ENCODE measurements around the gene TPCN1. TPM values are rescaled to one million over a fixed set of nuclear protein-coding genes. Genes with fewer than 3 reads are reported as not detected.

The TPCN1 gene
- total and polyA plus RNA-seq, 2 of the 13 experiments (the other 11 are each of a cell fraction or from before 2014, with no cell fraction given), result 8.0 to 26.8 TPM

DNA sequence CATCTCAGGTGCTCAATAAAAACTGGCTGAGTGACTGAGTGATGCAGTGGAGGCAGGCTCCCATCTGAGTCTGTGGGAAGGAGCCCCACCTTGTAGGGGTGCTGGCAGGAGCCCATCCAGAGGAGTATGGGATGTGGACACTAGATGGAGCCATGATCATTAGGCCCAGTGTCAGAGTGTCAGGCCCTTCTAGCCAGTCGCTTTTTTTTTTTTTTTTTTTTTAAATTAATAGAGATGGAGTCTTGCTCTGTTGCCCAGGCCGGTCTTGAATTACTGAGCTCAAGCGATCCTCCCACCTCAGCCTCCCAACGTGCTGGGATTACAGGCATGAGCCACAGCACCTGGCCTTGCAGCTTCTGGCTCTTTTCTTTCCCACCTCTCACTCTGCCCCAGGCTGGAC, 24.3 kb upstream of the TPCN1 start:
- no TSS peak for BruUV-seq (replicated peaks)
- 0% methylated on average over 4 of the region's 4 CpGs for WGBS (ENCODE audit: low lambda C conversion rate)
- no peak overlapping the region for H3K4me2 ChIP-seq (ENCODE audit: low read depth, low read length)
- no peaks in the 10 kb centered on the region for H4K20me1 ChIP-seq (ENCODE audit: insufficient read depth, low read length)
- in situ Hi-C loops (cut with HindIII; ENCODE audit: extremely low pct_ligation_motif_present, low pct_unique_long_range_greater_than_20kb) (loop anchor here (10.0 kb wide), 1 partner anchor 158 kb away; the partner anchor contains the start of gene PLBD2), intact Hi-C loops (cut with micrococcal nuclease; ENCODE audit: unreplicated experiment) (loop anchor here (10.0 kb wide), 2 partner anchors 78 to 228 kb away; partner anchors contain the start of gene SDSL)
- H3K9me3 ChIP-seq (ENCODE audit: low read length), result no peaks in the 10 kb centered on the region
- DNase-seq (ENCODE audit: low spot score), result peak; percentile 69
- no peak overlapping the region for H3K27ac ChIP-seq (ENCODE audit: extremely low read length, insufficient read depth, low read length)
- no peak overlapping the region for H3K4me3 ChIP-seq (replicated peaks in 1 of 3; ENCODE audit: insufficient read depth in 1 of 3, low read depth in 2 of 3, low read length in 3 of 3)
- ATAC-seq, result peak; percentile 91
- H3K36me3 ChIP-seq (replicated peaks in 1 of 2; ENCODE audit: control insufficient read depth in 1 of 2, insufficient read depth in 2 of 2, low read length in 2 of 2), result peaks cover 0 to 4% of the 10 kb centered on the region in 2 experiments; a peak in 1 of 5 replicates
- POLR2A ChIA-PET, result interaction anchor here (1.8 kb wide), 1 partner anchor 9 kb away, joined by 4 read pairs; no protein-coding TSS in a partner anchor
- H3K4me1 ChIP-seq (ENCODE audit: insufficient read depth, low read length), result peaks cover 14% of the 10 kb centered on the region
- H3K27me3 ChIP-seq (ENCODE audit: control insufficient read depth in 1 of 2, insufficient read depth in 2 of 2, low read length in 2 of 2), result no peaks in the 10 kb centered on the region
- H3K9ac ChIP-seq (ENCODE audit: insufficient read depth, low read depth, low read length), result no peak overlapping the region
- H3K79me2 ChIP-seq (ENCODE audit: insufficient read depth, low read length), result no peaks in the 10 kb centered on the region
- peak; percentile 62 for FAIRE-seq
- no peak overlapping the region for H2AFZ ChIP-seq (ENCODE audit: low read length)
- CTCF ChIA-PET (ENCODE audit: low intra/inter-chr PET ratio, low total read pairs), result interaction anchor here (1.4 kb wide), 1 partner anchor 228 kb away, joined by 6 read pairs; no protein-coding TSS in a partner anchor
- TF ChIP-seq PRPF4 (IDR thresholded peaks at IDR 0.05; ENCODE audit: low read depth, low read length, poor library complexity, severe bottlenecking) (no peak), FOSL2 (CRISPR knock-in tag; IDR thresholded peaks at IDR 0.05) (0 out of 2 replicates have a peak, but pooled peaks have one; percentile 24), GATAD1 (CRISPR knock-in tag; IDR thresholded peaks at IDR 0.05) (0 out of 2 replicates have a peak, but pooled peaks have one; percentile 33), SOX6 (IDR thresholded peaks at IDR 0.05) (no peak), SOX6 (CRISPR knock-in tag; IDR thresholded peaks at IDR 0.05) (no peak), KLF12 (CRISPR knock-in tag; IDR thresholded peaks at IDR 0.05; ENCODE audit: borderline replicate concordance) (no peak), SP1 (IDR thresholded peaks at IDR 0.05) (no peak), SP1 (CRISPR knock-in tag; IDR thresholded peaks at IDR 0.05) (no peak), FOXK1 (CRISPR knock-in tag; IDR thresholded peaks at IDR 0.05; ENCODE audit: borderline replicate concordance, low read depth) (no peak), AGO1 (IDR thresholded peaks at IDR 0.05; ENCODE audit: low read depth, low read length, poor library complexity, severe bottlenecking) (no peak), MATR3 (CRISPR knock-in tag; IDR thresholded peaks at IDR 0.05) (no peak), SYNCRIP (IDR thresholded peaks at IDR 0.05; ENCODE audit: insufficient read depth, low read depth, low read length) (no peak), KDM5B (CRISPR knock-in tag; IDR thresholded peaks at IDR 0.05; ENCODE audit: borderline replicate concordance) (no peak), SMC3 (IDR thresholded peaks at IDR 0.05; ENCODE audit: low read length) (peak; percentile 81), KAT2B (IDR thresholded peaks at IDR 0.05; ENCODE audit: borderline replicate concordance, low read depth, low read length) (no peak), SUZ12 (IDR thresholded peaks at IDR 0.05; ENCODE audit: low read depth, low read length) (no peak)
- TF ChIP-seq, protein P1, sequence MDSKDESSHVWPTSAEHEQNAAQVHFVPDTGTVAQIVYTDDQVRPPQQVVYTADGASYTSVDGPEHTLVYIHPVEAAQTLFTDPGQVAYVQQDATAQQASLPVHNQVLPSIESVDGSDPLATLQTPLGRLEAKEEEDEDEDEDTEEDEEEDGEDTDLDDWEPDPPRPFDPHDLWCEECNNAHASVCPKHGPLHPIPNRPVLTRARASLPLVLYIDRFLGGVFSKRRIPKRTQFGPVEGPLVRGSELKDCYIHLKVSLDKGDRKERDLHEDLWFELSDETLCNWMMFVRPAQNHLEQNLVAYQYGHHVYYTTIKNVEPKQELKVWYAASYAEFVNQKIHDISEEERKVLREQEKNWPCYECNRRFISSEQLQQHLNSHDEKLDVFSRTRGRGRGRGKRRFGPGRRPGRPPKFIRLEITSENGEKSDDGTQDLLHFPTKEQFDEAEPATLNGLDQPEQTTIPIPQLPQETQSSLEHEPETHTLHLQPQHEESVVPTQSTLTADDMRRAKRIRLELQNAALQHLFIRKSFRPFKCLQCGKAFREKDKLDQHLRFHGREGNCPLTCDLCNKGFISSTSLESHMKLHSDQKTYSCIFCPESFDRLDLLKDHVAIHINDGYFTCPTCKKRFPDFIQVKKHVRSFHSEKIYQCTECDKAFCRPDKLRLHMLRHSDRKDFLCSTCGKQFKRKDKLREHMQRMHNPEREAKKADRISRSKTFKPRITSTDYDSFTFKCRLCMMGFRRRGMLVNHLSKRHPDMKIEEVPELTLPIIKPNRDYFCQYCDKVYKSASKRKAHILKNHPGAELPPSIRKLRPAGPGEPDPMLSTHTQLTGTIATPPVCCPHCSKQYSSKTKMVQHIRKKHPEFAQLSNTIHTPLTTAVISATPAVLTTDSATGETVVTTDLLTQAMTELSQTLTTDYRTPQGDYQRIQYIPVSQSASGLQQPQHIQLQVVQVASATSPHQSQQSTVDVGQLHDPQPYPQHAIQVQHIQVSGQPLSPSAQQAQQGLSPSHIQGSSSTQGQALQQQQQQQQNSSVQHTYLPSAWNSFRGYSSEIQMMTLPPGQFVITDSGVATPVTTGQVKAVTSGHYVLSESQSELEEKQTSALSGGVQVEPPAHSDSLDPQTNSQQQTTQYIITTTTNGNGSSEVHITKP (CRISPR knock-in tag; IDR thresholded peaks at IDR 0.05; ENCODE audit: low read depth), result 0 out of 2 replicates have a peak, but pooled peaks have one; percentile 23
- TF ChIP-seq, protein P2, sequence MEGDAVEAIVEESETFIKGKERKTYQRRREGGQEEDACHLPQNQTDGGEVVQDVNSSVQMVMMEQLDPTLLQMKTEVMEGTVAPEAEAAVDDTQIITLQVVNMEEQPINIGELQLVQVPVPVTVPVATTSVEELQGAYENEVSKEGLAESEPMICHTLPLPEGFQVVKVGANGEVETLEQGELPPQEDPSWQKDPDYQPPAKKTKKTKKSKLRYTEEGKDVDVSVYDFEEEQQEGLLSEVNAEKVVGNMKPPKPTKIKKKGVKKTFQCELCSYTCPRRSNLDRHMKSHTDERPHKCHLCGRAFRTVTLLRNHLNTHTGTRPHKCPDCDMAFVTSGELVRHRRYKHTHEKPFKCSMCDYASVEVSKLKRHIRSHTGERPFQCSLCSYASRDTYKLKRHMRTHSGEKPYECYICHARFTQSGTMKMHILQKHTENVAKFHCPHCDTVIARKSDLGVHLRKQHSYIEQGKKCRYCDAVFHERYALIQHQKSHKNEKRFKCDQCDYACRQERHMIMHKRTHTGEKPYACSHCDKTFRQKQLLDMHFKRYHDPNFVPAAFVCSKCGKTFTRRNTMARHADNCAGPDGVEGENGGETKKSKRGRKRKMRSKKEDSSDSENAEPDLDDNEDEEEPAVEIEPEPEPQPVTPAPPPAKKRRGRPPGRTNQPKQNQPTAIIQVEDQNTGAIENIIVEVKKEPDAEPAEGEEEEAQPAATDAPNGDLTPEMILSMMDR (CRISPR knock-in tag; IDR thresholded peaks at IDR 0.05), result peak; percentile 82
- TF ChIP-seq, protein P3, sequence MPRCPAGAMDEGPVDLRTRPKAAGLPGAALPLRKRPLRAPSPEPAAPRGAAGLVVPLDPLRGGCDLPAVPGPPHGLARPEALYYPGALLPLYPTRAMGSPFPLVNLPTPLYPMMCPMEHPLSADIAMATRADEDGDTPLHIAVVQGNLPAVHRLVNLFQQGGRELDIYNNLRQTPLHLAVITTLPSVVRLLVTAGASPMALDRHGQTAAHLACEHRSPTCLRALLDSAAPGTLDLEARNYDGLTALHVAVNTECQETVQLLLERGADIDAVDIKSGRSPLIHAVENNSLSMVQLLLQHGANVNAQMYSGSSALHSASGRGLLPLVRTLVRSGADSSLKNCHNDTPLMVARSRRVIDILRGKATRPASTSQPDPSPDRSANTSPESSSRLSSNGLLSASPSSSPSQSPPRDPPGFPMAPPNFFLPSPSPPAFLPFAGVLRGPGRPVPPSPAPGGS (CRISPR knock-in tag; IDR thresholded peaks at IDR 0.05), result no peak
